HG03066 (cell line): ENCODE data around the gene ZNF879.

Experiments
- ATAC-seq: cut with Tn5 transposase; IDR thresholded peaks from one replicate; pipeline ENCODE4 v1.9.1; 2021; ENCODE audit warnings: low read depth; ENCODE audit not compliant: unreplicated experiment

The ZNF879 gene

DNA sequence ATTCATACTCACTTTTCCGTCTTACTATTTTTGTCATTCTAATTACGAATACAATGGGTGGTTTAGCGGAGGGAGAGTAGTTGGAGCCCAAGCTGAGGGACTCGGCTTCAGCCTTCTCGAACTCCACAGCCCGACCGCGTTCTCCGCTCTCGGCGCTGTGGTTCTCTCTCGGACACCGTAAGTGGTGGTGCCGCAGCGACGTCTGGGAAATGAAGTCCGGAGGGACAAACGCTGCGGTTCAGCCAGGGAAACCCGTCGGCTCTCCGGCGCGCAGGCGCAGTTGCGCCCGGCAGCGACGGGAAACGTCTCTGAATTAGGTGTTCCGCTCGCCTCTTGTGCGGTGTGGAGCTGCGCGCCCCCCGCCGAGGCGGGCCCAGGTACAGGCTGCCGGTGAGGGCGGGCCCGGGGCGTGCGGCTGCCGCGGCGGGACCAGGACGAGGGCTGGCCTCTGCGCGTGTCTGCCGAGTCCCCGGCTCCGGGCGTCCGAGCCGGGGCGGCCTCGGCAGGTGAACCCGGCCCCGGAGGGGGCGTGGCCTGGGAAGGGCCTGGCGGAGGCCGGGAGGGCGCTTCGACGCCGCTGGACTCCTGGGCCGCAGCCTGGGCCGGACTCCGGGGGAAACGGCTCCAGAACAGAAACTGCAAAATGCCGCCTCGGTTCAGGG is at the start of gene ZNF879:
Gene ZNF879 (plus strand): TSS at position 277 of the 662 bp plus-strand sequence. CDS start 1,201 bp downstream, outside the sequence.
- peak; percentile 75 for ATAC-seq

DNA sequence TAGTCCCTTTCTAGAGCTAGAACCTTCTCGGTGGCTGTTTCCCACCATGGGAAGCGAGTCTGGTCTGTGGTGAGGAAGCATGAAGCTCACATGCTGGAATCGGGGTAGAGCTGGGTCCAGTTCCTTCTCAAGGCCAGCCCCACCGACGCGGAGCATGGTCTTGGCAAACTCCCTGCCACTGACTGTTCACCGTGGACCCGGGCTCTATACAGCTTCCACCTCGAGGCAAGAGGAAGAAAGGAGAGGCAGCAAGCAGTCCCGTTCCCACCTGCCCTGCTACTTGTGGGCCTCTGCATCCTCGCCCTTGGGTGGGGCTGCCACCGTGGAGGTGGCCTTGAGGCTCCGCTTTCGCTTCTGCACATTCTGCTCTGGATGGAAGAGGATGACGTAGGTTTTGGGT is 42.2 kb upstream of the ZNF879 start:
- ATAC-seq, result no peak

DNA sequence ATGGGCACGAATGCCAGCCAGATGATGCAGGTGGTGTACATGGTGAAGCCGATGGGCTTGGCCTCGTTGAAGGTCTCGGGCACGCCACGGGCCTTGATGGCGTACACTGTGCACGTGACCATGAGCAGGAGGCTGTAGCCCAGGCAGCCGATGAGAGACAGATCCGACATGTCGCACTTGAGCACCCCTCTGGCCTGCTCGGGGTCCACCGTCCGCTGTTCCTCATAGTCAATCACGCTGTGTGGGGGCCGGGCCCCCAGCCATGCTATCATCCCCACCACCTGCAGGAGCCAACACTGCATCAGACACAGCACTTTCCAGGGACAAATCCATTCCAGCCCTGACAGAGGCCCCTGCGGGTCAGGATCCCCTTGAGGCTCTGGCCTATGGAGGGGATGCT is 40.7 kb upstream of the ZNF879 start:
- ATAC-seq, result no peak

DNA sequence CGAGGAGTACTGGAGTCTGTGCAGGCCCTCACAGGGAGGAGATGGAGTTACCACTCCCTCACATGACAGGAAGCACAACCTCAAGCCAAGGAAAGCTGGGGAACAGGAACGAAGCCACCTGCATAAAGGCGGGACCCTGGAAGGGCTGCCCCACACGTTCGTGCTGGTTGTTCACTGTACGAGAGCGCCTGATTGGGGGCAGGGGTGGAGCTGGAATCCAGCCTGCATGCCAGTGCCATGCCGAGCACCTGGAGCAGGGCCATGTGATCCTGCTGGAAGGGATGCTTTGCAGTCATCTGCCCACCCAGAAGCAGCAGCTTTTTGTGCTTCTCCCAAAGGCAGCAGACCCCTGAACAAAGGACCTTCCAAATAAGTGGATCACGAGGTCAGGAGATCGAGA is 39.9 kb upstream of the ZNF879 start:
- ATAC-seq, result no peak

DNA sequence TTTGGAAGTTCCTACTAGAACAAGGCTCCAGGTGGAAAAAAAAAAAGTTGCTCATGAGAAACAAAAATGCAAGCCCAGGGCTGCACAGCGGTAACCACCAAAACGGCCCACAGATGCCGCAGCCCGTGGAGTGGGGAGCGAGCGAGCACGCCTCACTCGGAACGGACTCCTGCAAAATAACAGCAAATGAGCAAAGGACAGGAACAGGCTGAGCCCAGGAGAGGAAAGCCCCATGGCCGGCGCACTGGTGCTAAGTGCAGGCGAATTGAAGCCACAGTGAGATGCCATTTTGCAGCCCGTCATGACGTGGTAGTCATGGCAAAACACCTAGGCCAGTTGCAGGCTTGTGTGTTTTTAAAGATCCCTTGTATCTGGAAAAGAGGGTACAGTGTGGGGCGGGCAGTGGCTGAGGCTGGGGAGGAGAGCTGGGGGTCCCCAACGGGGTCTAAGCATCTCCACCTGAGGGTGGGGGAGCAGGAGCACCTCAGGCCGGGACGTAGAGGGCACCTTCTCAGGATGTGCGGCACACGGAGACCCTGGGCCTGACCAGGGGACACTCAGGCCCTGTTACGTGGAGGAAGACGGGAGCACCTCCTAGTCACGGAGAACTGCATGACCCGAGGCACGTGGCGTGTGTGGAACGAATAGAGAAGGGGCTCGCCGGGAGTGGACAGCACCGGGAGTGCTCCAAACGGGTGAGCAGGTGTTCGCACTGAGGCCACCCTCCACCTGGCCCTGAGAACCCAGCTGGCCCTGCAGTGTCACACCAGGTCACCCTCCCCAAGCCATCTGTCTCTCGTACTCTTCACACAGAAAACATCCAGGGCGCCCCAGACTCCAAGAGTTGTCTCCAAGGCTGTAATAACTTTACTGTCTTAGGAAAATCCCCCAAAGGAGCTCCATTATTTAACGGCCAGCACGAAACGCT is 39.2 kb upstream of the ZNF879 start:
- ATAC-seq, result no peak

DNA sequence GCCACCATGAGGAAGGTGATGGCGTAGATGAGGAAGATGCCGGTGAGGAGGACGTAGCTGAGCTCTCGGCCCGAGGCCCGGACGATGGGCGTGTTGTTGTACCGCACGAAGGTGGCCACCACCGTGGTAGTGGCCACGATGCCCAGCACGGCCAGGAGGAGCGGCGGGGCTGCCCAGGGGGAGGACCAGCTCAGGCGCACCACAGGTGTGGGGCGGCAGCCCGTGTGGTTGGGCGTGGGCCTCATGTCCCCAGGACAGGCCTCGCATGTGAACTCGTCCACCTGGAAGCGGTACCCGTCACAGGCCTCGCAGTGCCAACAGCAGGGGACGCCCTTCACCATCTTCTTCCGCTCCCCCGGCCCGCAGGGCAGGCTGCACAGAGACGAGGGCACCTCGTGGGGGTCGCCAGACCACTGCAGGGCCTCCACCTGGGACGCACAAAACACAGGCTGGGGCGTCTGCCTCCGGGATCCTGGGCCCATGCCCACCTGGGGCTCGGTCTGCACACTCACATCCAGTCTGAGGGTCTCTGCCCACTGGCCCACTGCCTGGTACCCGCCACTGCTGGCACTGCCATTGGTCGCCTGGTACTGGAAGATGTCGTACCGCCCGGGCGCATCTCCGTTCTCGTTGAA is 37.2 kb upstream of the ZNF879 start:
- no peak for ATAC-seq

DNA sequence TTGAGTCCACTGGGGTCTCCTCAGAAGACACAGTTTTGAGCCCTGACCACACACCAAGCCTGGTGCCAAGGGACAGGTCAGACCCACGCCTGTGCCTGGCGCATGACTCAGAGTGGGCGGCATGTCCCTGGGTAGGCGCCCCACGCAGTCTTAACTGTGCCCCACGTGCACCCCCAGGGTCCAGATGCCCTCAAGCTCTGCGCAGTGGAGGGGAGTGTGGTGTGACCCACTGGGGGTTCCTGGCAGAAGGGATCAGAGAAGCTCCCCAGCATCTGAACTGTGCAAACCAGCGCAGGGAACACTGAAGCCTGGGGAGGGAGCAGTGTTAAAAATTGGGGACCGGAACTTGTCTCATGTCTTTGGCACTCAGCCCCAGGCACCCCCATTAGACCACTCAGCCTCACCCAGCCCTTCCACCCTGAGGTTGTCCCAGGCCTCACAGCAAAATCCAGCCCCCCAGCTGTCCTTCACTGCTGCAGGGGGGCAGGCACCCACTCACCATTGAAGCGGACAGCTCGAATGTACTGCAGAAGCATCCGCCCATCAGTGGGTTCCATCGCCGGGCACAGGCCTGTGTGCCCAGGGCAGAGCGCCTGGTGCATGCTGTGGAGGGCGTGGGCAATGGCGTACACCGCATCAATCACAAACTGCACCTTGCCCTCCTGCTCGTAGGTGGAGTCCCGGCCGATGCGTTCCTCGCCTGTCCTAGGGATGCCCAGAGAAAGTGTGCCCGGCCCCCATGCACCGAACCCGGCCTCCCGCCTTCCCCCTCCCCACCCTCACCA is 35.0 kb upstream of the ZNF879 start:
- ATAC-seq, result no peak

DNA sequence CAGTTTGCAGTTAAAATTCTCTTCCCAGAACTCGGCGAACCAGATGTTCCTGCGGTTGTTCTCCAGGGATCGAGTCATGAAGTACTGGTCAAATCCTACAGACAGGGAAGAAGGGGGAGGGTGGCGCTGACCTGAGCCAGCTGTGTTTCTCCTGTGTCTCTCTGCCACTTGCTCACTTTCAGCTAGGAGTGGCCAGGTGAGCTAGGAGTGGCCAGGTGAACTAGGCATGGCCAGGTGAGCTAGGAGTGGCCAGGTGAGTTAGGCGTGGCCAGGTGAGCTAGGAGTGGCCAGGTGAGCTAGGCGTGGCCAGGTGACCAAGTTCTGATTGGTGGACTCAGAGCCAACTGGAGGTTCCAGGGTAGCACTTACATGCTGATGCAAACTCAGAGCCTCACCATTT is 34.3 kb upstream of the ZNF879 start:
- ATAC-seq, result no peak

DNA sequence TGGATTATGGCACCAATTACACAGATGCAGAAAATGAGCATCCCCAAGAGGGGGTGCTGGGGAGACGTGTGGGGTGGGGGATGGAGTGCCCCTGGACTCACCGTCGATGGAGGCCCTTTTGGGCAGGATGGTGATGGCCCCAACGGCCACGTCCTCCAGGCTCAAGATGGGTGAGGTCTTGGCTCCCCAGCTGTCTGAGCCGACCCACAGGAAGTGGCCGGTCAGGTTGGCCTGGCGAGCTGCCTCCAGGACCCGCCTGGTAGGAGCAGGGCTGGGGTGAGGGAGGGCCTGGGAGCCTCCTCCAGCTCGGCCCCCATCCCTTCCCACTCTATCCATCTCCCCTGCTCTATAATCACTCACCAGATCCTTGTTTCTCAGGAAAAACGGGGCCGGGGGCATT is 33.1 kb upstream of the ZNF879 start:
- no peak for ATAC-seq

DNA sequence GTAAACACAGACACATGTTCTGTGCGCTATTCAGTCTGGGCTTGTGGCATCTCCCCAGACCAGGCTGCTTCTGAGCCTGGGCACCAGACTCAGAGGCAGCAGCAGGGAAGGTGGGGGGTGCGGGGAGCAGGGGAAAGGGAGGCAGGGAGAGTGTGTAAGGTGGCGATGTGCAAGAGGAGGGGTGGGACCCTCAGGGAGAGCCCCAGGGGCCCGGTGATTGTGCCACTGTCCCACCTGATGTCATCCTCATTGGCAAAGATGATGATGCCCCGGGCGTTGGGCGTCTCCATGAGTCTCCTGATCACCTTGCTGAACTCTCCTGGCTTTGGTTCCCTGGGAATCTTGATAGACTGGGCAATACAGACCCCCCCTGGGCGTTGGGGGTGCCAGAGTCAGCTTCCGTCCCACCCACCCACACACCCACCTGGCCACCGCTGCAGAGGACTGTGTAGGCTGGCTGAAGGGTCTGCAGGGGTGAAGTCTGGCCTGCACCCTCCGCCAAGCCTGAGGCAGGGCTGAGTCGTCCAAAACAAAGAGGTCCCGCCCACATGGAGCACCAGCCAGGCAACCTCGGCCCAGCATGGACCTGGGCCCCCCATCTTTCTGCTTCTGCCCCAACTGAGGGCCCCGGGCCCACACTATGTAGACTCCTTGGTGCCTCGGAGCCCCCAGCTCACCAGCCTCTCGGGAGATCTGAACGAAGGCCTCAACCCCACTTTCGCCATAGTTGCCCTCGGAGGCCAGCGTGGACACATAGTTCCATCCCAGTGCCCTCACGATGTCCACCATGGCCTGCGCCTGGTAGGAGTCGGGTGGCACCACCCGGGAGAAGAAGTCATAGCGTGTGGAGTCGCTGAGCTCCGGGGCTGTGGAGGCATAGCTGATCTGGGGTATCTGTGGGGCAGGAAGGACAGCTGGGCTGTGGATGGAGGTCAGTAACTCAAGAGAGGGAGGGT is 32.1 kb upstream of the ZNF879 start:
- no peak for ATAC-seq

DNA sequence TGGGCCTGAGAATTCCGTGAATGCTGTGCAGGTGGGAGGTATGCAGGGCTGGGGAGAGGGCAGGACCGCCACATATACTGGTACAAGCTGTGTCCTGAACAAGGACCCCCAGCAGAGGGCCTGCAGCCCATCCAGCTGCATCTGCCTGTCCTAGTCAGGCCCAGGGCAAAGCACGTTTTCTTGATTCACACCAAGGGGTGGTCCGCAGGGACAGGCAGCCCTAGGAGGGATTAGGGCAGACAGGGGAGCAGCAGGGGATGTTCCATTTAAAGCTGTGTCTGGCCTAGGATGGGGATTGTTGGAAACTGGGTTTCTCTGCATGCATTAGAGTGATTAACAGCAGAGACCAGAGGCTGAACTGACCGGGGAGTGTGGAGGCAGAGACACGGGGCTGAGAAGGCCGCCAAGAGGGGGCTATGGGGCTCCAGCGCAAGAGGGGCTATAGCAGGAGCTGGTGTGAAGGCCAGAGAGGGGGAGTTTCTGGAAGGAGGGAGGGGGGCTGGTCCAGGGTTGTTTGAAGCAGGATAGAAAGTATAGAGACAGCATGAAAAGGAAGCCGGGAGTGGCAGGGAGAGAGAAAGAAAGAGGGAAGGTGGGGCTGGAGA is 31.2 kb upstream of the ZNF879 start:
- ATAC-seq, result no peak

DNA sequence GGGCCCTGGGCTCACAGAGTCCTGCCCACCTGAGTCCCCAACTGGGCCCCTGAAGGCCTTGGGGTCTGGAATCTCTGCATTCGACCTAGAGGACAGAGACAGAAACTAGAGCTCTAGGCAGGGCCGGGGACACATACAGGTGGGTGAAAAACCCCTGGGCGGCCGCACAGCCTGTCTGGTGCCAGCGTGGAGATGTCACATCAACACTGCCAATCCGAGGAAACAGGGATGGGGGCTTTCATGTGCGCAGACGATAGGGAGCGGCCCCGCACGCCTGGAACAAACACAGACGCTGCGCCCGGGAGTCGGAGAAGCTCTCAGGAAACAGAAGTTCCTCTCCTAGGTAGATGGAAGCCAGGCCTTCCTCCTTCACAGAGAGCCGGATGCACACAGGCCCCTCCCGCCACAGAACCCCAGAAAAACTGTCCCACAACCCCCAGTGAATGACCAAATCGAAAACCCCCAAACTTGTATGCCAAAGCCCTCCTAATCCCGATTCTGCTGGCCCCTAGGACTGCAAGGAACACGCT is 30.3 kb upstream of the ZNF879 start:
- no peak for ATAC-seq

DNA sequence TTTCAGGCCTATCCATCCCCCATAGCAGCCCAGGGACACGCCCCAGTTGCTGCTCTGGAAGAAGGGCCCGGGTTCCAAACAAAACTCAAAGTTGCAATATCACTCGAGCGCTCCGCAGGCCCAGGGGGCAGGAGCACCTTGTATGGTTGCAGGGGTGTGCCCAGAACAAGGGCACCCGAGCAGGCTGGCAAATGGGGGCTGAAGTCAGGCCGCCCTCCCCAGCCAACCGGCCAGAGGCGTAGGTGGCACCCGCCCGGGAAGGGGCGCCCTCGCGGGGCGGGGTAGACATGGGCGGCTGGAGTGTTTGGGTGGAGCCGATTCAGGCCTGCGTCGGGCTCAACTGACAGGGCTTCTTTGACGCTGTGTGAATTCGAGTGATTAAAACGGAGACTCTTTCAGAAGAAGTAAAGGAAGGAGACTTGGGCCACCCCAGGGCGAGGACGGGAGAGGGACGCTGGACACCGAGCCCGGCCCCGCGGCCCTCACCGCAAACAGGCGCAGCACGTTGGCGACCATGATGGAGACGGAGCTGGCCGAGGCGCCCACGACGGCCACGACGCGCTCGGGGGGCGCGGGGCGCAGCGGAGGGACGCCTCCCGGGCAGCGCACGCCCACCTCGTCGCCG is 29.5 kb upstream of the ZNF879 start:
- no peak for ATAC-seq

DNA sequence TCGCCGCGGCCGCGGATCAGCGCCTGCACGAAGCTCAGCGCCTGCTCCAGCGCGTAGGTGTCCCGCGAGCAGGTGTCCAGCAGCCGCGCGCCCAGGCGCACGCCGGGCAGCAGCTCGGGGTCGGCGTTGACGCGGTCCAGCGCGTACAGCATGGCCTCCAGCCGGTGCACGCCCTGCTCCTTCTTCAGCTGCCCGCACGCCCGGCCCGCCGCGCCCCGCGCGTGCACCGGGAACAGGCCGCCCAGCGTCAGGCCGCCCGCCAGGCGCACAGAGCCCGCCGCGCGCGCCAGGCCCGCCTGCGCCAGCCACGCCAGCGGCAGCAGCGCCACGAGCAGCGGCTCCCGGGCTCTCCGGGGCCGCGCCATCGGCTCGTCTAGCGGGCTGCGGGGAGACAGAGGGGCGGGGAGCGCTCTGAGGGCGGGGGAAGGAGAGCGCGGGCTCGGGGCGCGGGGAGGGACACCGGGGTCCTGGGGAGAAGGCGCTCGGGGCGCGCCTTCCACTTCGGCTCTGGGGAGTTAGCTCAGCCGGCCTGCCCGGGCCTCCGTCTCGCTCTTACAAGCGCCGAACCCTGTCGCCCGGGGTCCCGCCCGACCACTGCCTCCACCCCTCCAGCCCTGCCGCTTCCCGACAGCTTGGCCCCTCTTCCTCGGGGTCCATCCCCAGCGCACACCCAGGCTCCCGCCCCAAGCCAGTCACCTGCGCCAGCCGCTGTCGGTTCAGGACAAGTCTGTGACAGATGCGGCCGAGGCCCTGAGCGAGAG is 28.8 kb upstream of the ZNF879 start, which contains the start of gene GRM6:
Gene GRM6 (minus strand): TSS at position 741 of the 761 bp plus-strand sequence. CDS start 376 bp downstream, at position 365.
- ATAC-seq, result no peak

DNA sequence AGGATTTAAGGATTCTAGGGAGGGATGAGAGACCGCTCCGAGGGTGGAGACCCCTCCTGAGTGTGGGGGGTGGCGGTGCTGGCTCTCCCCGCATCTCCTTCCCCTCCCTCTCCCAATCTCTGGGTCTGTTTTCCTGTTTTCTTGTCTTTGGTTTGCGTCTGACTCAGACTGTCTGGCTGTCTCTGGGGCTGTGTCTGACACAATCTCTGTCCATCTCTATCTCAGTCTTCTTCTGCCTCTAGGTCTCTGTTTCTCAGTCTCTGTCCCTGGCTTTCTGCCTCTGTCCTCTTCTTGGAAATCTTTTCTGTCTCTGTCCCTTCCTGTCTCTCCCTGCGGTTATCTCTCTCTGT is 28.3 kb upstream of the ZNF879 start:
- no peak for ATAC-seq

DNA sequence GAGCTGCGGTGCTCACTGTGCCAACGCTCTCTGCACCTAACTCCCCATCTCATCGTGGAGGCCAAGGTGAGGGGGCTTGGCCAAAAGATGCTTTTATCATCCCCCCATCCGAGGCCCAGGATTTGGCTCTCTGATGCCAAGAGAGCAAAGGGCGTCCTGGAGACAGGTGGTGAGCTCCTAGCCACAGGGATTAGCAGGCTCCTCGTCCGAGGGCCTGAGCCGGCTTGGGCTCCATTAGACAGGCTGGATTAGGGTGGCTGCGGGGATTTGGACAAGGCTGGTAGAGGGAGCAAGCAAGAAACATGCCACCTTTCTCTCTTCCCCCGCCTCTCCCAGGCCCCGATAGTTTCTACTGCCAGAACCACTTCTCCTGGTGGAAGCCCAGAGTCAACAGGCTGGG is 27.4 kb upstream of the ZNF879 start:
- no peak for ATAC-seq

DNA sequence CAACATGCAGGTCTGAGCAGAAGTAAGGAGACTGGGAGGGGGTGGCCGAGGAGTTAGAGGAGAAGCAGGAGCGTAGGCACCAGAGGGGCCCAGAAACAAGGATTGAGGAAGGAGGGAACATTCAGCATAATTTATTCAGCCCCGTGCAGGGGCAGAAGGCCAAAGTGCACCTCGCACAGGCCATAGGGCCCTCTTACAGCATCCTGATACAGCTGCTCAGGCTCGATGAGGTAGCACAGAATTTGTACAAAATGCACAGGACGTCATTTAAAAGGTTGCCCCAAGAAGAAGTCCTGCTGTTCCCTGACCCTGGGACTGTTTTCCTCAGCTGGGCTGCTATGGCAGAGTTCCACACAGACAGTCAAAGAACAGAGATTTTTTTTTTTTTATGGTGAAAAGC is 26.4 kb upstream of the ZNF879 start:
- ATAC-seq, result no peak

DNA sequence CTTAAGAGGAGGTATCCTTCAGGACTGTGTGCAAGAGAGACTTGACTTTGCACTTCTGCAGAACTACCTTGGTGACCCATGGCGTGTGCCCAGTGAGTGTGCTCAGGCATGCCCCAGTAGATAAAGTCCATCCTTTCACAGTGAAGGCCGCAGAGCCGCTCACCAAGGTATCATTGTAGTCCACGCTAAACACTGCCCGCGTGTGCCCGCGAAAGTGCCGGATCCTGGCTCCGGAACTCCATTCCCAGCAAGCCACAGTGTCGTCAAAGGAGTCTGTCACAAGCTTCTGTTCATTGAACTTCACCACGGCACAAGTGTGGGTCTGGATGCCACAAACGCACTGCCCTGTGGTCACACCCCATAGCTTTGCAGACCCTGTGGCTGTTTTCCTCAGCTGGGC is 25.2 kb upstream of the ZNF879 start:
- ATAC-seq, result no peak
